Right renal pelvis (tissue), 4 donors: ENCODE data around the gene FAIM2. TPM values are rescaled to one million over a fixed set of nuclear protein-coding genes. Genes with fewer than 3 reads are reported as not detected.

ENCODE experiments used
- DNase-seq, 4 donors: peaks; one replicate each; pipeline ENCODE4 v3.0.0-alpha.2; 2013; ENCODE audit warnings: low read depth in 4 of 4, low spot score in 3 of 4, missing footprints in 1 of 4
- polyA plus RNA-seq, 4 donors: library from polyadenylated mRNA; unstranded; fragments of 120-200 nt; gene quantifications; one replicate each; pipeline ENCODE4 v1.2.1, GENCODE V29; 2013; ENCODE audit not compliant: insufficient read length in 4 of 4

The FAIM2 gene
- polyA plus RNA-seq, 4 donors: 1.3 to 6.1 (median 4.6) TPM

GRCh38 chr12:49899921-49900320, 3.8 kb downstream of the FAIM2 start:
- DNase-seq: no peak

DNA sequence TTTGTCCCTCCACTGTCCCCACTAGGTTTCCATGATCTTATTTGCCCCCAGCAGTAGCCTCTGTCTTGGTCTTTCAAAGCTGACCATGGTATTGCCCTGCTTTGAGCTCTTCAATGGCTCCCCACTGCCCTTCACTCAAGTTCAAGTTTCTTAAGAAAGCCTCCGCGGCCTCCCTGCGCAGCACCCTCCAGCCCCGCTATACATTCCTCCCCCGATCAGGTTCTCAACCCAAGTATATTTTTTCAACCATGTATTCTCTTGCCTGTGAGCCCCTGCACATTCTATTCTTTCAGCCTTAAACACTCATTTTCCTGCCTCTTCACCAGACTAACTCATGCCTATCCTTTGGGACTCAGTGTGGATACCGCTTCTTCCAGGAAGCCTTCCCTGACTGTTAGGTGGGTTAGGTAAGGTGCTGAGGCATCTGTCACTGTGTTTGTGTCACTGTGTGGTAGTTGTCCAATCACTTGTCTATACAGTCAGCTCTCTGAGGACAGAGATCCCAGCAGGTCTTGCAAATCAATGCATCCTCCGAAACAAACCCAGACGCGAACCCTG, 4.3 kb downstream of the FAIM2 start:
- no peak for DNase-seq

GRCh38 chr12:49897276-49897675, 6.4 kb downstream of the FAIM2 start:
- no peak for DNase-seq

DNA sequence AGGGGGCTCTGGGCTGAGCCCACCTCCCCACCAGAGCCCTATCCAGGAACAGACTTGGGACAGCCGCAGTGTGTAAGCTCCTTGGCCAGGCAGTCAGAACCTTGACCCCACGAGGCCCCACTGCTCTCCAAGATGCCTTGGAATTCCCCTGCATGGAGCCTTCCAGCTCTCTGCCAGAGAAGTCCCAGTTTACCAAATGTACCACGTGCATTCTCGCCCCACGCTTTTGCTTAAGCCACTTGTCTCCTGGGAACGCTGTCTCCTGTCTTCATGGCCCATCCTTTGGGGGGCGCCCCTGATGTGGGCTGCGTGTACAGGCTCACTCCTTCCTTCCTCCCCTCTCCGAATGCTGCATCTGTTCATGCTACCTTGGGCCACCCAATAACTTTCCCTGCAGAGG, 7.9 kb downstream of the FAIM2 start:
- no peak for DNase-seq

DNA sequence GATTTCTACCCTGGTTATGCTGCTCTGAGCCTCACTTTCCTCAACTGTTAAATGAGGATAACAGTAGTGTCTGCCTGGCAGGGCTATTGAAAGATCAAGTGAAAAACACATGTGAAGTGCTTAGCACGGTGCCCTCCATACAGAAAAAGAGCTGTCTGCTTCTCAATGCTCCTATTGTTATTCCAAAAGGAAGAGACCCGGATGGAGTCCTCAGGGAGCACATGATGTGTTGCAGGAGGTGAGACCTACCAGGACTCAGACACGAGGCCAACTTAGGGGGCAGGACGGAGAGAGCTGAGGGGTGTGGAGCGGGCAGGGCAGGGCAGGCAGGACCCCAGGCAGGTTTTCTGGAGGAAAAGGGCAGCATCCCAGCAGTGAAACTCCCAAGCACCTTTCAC, 8.9 kb downstream of the FAIM2 start:
- DNase-seq: no peak

- no peak for DNase-seq
Measured at GRCh38 chr12:49893753-49894750, 9.6 kb downstream of the FAIM2 start.

DNA sequence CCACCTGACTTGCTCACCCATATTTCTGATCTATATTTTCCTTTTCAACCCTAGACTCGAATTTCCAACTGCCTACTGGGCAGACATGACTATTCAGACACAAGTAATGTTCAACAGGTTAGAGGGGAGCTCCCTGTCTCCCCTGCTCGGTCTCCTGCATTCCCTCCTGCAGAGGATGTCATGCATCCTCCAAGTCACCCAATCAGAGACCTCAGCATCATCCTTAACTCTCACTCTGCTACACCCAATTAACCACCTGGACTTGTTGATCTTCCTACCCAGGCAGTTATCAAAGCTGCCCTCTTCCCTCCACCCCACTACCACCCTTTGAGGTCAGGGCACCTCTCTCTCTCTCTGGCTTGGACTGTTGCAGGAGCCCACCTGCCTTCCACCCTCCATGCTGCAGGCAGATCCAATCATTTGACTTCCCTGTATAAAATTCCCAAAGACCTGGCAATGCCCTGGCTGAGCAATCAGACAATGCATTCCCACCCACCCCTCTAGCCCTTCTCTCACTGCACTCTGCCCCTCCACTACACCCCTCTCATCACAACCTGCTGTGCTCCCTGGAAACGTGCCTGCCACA, 10.9 kb downstream of the FAIM2 start:
- DNase-seq: no peak

GRCh38 chr12:49892084-49892731, 11.5 kb downstream of the FAIM2 start:
- no peak for DNase-seq

DNA sequence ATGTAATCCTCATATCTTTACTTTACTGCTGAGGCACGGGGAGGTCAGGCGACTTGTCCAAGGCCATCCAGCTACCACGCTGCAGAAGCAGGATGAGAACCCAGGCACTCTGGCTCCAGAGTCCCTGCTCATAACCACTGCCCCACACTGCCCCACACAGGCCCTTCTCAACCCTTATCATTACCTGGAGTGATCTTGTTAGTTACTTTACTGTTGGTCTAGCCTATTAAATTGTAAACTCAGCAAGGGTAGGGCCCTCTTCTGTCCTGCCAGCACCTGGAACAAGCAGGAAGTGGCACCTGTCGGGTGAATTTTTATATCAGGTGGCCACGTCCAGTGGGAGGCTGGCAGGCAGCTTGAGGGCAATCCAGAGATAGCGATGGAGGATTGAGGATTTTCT, 12.2 kb downstream of the FAIM2 start:
- no peak for DNase-seq

DNA sequence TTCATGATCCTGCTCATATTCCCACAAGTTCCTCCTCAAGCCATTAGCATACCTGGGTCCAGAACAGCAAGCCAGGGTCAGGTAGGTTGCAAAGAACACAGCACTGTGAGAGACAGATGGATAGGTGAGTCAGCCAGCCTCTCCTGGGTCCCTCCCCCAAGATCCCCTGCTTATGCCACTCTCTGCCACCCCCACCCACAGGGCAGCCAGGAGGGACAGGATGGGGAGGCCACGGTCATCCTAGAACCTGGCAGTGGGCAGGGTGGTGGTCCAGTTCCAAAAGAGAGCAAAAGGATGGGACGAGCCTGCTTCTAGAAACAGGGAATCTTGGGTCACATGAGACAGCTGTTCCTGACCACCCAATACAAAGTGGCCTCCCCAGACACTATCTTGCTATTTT, 12.7 kb downstream of the FAIM2 start:
- no peak for DNase-seq

GRCh38 chr12:49890096-49890461, 13.6 kb downstream of the FAIM2 start:
- no peak for DNase-seq

DNA sequence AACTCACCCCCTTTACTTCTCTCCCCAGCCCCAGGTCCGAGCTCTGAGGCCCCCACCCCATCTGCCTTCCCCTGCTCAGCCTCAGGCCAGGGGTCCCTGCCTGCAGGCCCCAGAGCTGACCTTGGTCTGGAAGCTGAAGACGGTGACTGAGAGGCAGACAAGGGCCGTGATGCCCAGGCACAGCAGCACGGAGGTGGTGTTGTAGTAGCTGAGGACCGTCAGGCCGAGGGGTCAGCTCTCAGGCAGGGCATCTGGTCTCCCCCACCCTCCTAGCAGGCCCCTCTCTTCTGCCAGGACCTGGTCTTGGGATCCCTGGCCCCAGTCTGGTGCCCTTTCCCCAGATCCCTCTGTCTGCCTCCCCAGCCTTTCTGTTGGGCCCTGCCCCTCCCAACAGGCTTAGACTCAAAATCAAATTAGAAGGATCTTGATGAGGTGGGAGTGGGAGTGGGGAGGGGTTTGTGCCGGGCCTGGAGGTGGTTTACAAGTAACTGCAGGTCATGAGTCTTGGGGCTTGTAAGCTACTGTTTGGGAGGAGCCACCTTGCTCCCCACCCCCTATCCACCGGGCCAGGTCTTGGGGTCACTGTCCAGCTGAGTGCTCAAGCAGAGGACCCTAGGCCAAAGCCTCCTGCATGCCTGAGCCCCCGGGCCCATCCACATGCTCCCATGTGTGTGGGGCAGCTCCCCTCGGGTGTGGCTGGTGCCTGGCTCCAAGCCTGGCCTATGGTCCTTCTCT, 14.2 kb downstream of the FAIM2 start:
- no peak for DNase-seq

- DNase-seq: no peak
Measured at GRCh38 chr12:49888461-49889151, 15.1 kb downstream of the FAIM2 start.

- no peak for DNase-seq
Measured at GRCh38 chr12:49887536-49888401, 15.9 kb downstream of the FAIM2 start.

DNA sequence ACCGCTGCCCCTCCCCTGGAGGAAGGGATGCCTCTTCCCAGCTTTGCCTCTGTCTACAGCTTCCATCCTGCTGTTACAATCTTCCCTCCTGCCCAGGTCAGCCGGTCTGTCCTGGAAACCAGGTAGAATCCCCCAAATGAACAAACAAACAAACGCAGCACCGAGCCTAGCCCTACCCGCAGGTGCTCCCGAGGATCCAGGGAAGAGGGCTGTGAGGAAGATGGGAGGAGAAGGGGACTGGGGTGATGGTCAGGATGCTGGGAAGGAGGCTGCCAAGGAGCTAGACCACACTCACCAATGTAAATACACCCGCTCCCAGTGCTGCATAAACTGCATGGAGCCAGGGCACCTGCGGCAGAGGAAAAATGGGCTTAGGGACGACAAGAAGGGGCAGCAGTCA, 16.6 kb downstream of the FAIM2 start:
- no peak for DNase-seq

GRCh38 chr12:49885663-49886461, 17.8 kb downstream of the FAIM2 start:
- DNase-seq: no peak

GRCh38 chr12:49885118-49885517, 18.6 kb downstream of the FAIM2 start:
- no peak for DNase-seq

DNA sequence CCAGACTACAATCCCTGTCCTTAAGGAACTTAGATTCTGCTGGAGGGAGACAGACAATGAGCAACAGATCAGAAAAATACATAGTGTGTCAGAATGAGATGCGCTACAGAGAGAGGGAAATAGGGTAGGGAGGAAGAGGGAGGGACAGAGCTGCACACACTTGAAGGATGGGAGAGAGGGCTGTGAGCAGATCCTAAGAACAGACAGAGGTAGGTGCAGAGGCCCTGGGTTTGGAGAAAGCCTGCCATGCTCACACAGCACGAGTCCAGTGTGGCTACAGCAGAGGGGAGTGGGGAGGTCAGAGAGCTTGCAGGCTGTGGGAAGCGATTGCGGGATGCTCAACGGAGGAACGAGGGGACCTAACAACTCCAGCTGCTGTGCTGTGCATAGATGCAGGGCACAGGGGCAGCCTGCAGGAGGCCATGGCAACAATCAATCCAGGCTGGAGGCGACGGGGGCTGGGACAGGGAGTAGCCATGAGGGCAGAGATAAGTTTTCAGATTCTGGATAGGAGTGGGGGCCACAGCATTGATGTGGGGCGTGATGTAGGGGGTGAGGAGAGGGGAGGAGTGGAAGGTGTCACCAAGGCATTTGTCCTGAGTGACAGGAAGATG, 20.7 kb downstream of the FAIM2 start:
- no peak for DNase-seq
